ENCODE results near the gene VTI1A.

Gene VTI1A

GRCh38 chr10:112675560-112676083 is 228.6 kb downstream of the VTI1A start:
- no peak for DNase-seq (ENCODE audit: low read depth in 1 of 2, low spot score in 1 of 2)

GRCh38 chr10:112677689-112678088 is 230.7 kb downstream of the VTI1A start:
- no peak for DNase-seq (ENCODE audit: low read depth in 1 of 2, low spot score in 1 of 2)

- no peak for DNase-seq (ENCODE audit: low read depth in 1 of 2, low spot score in 1 of 2)
Measured at GRCh38 chr10:112678581-112678980, 231.6 kb downstream of the VTI1A start.

DNA sequence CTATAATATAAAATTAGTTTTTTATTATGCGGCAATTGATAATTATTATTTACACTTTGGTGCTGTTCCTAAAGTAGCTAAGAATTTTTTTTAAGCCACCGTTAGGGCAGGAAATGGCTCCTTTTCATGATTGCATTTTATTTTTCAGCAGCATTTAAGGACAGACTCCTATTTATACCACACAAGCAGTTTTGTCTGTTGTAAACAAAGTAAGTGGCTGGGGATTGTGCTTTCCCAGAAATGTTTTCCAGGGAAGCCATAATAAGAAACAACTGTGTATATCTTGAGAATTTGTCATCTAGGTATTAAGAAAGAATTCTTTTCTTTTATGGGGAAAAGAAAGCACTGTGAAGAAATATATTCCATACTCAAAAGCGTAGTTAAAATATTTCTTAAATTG is 232.0 kb downstream of the VTI1A start:
- no peak for DNase-seq (ENCODE audit: low read depth in 1 of 2, low spot score in 1 of 2)

GRCh38 chr10:112679392-112679791 is 232.4 kb downstream of the VTI1A start:
- DNase-seq (ENCODE audit: low read depth in 1 of 2, low spot score in 1 of 2), result no peak

GRCh38 chr10:112680586-112680985 is 233.6 kb downstream of the VTI1A start:
- DNase-seq (ENCODE audit: low read depth in 1 of 2, low spot score in 1 of 2), result no peak

- DNase-seq (ENCODE audit: low read depth in 1 of 2, low spot score in 1 of 2), result no peak
Measured at GRCh38 chr10:112687647-112688046, 240.6 kb downstream of the VTI1A start.

DNA sequence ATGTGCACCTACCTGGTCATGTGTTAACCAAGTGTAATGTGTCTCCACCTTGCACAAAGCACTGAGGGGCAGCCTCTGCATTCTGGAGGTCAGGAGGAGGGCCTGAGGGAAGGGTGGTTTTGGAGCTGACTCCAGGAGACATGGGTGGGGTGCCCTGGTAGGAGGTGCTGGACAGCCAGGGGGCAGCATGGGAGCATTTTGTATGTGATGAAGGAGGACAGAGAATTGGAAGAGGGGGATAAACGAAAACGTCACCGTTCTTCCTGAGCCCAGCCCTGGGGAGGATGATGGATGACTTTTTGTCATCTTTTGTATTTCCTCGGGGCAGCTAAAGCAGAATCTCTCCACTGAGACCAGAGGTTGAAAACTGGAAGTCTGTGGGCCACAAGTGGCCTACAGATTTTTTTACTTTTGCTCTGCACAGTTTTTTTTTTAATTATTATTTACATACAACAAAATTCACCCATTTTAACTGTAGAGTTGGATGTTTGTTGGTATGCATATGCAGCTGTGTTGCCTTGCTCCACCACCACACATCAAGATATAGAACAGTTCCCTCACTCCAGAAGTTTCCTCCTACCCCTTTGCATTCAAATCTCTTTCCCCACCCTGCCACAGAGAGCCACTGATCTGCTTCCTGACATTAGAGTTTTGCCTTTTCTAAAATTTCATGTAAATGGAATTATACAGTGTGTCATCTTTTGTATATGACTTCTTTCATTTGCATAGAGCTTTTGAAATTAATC is 242.5 kb downstream of the VTI1A start:
- DNase-seq (ENCODE audit: low read depth in 1 of 2, low spot score in 1 of 2), result no peak

- DNase-seq (ENCODE audit: low read depth in 1 of 2, low spot score in 1 of 2), result no peak
Measured at GRCh38 chr10:112695539-112695938, 248.5 kb downstream of the VTI1A start.

DNA sequence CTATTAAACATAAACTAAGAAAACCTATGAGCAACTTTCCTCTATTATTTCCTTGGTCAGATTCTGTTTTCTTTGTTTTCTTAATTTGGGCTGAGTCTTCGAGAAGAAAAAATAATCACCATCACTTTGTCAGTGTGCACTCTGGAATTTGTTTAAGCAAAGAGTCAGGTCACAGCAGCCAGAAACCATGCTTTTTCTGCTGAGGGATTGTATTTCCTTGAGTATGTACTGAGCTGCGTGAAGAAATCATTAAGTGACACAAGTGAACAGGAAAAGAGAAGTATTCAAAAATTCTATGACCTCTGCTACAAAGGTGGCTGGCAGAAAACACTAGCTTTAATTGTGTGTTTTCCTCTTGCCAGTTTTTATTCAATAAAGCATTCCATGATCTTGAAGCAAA is 249.6 kb downstream of the VTI1A start:
- no peak for DNase-seq (ENCODE audit: low read depth in 1 of 2, low spot score in 1 of 2)

- no peak for DNase-seq (ENCODE audit: low read depth in 1 of 2, low spot score in 1 of 2)
Measured at GRCh38 chr10:112698133-112698817, 251.3 kb downstream of the VTI1A start.

- no peak for DNase-seq (ENCODE audit: low read depth in 1 of 2, low spot score in 1 of 2)
Measured at GRCh38 chr10:112698818-112699164, 251.8 kb downstream of the VTI1A start.

DNA sequence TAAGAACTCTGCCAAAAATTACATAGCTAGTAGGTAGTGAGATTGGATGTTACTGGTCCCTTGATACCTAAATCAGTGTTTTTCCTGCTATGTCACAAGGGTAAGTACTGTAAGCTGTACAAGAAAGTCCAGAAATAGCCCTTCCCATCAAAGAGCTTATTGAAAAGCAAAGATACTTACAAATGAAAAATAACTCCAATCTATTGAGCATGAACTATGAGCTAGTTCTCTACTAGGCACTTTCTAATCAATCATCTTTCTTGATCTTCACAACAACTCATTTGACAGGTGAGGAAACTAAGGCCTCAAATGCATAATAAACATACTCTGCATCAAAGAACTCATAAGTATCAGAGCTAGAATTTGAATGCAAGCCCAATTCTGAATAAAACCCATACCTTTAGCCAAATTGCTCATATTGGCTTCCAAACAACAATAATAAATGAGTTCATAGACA is 253.2 kb downstream of the VTI1A start:
- no peak for DNase-seq (ENCODE audit: low read depth in 1 of 2, low spot score in 1 of 2)

DNA sequence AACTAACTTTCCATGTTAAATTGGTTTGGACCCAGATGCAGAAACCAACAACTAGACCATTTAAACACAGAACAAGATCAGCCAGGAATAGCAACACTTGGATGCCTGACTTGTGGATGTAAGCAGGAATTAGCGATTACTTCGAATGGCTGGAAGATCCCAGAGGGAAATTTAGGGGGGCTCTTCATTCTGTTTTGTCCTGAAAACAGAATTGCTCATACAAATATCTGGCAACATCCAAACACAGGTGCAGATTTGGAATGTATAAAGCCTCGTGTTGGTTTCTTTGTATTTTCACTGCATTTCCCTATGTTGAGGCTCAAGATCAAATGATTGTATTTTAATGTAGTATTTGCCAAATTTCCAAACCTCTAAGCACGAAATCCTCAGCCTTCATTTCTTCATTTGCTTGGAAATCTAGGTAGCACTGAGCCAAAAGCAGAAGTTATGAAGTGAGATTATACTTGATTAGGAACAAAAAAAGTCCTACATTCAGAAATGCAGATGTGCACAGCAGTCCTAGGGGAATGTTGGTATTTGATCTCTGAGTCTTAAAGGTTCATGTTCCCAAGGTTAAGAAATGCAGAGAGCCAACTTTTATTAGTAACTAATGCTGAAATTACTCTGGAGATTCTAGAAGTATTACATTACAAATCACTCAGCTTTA is 254.3 kb downstream of the VTI1A start:
- no peak for DNase-seq (ENCODE audit: low read depth in 1 of 2, low spot score in 1 of 2)

DNA sequence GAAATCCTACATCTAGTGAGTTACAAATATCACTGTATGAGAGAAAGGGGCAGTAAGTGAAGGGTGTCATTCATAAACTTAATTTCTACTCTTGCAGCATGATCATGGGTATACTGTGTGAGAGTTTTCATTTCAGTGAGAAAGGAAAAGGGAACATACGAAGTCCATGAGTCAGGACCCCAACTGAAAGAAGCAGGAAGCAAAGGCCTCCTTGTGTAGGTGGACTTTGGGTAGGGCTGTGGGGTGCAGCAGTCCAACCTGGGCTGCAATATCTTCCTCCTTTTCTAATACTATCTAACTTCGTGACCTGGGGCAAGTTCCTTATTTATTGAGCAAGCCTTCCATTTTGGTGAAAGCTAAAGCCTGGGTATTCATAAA is 254.9 kb downstream of the VTI1A start:
- DNase-seq (ENCODE audit: low read depth in 1 of 2, low spot score in 1 of 2), result no peak

- no peak for DNase-seq (ENCODE audit: low read depth in 1 of 2, low spot score in 1 of 2)
Measured at GRCh38 chr10:112706577-112706976, 259.6 kb downstream of the VTI1A start.

DNA sequence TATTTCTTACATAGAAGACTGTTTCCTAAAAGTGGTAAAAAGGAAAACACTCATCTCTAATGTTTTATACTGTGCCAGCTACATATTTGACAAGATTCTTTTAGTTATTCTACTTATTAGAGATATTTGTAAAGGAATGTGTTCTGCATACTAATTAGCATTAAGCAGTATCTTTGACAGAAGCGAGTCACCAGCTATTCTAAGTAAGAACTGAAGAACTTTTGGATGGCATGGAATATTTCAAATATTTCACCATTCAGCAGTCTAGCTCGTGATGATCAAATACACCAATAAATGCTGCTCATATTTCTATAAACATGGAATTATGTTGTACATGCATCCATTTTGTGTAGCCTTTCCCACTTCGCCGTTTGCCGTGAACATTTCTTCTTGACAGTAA is 261.4 kb downstream of the VTI1A start:
- no peak for DNase-seq (ENCODE audit: low read depth in 1 of 2, low spot score in 1 of 2)

GRCh38 chr10:112710528-112710927 is 263.5 kb downstream of the VTI1A start:
- DNase-seq (ENCODE audit: low read depth in 1 of 2, low spot score in 1 of 2), result no peak

DNA sequence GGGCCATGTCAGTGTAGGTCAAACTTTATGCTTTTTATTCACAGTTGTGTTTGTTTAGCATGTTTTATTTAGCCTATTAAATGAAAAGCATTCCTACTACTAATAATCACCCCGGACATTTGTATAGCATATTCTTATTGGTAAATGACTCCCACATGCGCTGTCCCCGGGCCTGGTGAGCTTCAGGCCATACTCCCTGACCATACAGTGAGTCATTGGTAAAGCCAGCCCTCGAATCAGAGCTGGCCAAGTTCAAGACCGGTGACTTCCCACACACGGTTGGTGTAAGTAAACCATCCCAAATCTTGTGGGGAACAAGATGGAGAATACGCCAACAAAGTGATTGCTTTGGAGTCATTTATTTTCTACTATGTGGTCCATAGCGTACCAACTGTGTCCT is 264.4 kb downstream of the VTI1A start:
- no peak for DNase-seq (ENCODE audit: low read depth in 1 of 2, low spot score in 1 of 2)

DNA sequence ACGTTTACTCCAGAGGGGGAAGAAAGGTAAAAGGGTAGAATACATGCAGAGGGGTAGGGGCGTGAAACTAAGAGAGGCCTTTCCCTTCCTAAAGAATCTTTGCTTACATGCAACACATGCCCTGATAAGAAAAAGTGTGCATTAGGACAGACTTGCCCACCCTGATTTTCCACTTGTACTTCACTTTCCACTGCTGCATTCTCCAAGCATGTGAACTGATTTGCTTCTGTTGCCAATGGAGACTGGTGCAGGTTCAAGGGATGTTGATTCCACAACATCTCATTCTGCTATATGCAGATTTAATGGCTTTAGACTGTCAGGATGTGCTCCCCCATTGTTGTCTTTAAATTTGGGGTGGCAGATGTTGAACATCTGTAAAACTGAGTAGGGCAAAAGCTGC is 265.5 kb downstream of the VTI1A start:
- DNase-seq (ENCODE audit: low read depth in 1 of 2, low spot score in 1 of 2), result no peak

DNA sequence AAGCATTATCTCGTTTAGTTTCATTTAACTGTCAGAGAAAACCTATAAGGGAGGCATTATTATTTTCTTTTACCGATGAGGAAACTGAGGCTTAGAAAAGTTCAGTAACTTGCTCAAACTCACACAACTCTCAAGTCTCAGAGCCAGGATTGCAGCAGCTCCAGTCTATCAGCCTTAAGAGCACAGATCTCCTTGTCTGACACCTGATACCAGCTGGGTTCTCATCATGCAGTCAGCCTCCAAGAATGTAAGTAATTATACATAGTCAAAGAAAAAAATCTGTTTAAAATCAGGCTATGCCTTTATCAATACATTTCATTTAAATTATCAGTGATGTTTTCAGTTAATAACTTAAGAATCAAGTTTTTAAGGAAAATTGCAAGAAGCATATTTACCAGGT is 266.4 kb downstream of the VTI1A start:
- DNase-seq (ENCODE audit: low read depth in 1 of 2, low spot score in 1 of 2), result no peak

DNA sequence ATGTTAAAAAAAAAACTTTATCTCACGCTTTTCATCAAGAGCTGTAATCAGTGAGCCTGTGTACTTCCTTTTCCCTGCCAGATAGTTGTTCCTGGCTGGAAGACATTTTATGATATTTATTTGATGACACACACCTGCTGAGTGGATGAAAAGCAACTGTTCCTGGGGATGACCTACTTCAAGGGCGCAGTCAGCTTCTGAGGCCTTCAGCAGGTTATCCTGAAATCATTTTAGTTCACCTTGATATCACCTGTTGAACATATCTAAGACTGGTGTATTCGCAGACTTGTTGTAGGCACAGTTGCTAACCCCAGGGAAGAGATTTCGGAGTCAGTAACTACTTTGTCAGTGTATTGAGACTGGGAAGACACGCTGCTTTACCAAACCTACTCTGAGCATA is 268.6 kb downstream of the VTI1A start:
- DNase-seq (ENCODE audit: low read depth in 1 of 2, low spot score in 1 of 2), result no peak
